ENCODE data around the gene MRPL55.

MRPL55 gene

GRCh38 chr1:228098323-228098931, 10.7 kb downstream of the MRPL55 start:
- no peak for DNase-seq (ENCODE audit: low read depth)
- no peak overlapping the region for H3K4me3 ChIP-seq (ENCODE audit: low read length)
- TF ChIP-seq CTCF (conservative IDR thresholded peaks at IDR 0.05; ENCODE audit: low read length), result no peak

- no peak for TF ChIP-seq CTCF (conservative IDR thresholded peaks at IDR 0.05; ENCODE audit: low read length)
- H3K4me3 ChIP-seq (ENCODE audit: low read length), result no peak overlapping the region
- DNase-seq (ENCODE audit: low read depth), result no peak
Measured at GRCh38 chr1:228097333-228098081, 11.6 kb downstream of the MRPL55 start.

GRCh38 chr1:228096416-228097332, 12.4 kb downstream of the MRPL55 start:
- no peak for DNase-seq (ENCODE audit: low read depth)
- H3K4me3 ChIP-seq (ENCODE audit: low read length), result no peak overlapping the region
- no peak for TF ChIP-seq CTCF (conservative IDR thresholded peaks at IDR 0.05; ENCODE audit: low read length)

GRCh38 chr1:228095938-228096337, 13.2 kb downstream of the MRPL55 start:
- no peak for TF ChIP-seq CTCF (conservative IDR thresholded peaks at IDR 0.05; ENCODE audit: low read length)
- no peak overlapping the region for H3K4me3 ChIP-seq (ENCODE audit: low read length)
- DNase-seq (ENCODE audit: low read depth), result no peak

GRCh38 chr1:228095161-228095560, 13.9 kb downstream of the MRPL55 start:
- no peak for DNase-seq (ENCODE audit: low read depth)
- no peak overlapping the region for H3K4me3 ChIP-seq (ENCODE audit: low read length)
- TF ChIP-seq CTCF (conservative IDR thresholded peaks at IDR 0.05; ENCODE audit: low read length), result no peak

- DNase-seq (ENCODE audit: low read depth), result no peak
- no peak overlapping the region for H3K4me3 ChIP-seq (ENCODE audit: low read length)
- TF ChIP-seq CTCF (conservative IDR thresholded peaks at IDR 0.05; ENCODE audit: low read length), result no peak
Measured at GRCh38 chr1:228094432-228095016, 14.6 kb downstream of the MRPL55 start.
